GM12875 (cell line): Measurements from ENCODE around the gene GEMIN7.

Source experiments
- H3K4me3 ChIP-seq: one replicate; pipeline ENCODE4 v1.5.1; 2011; ENCODE audit warnings: low read depth, low read length, control low read depth
- CTCF ChIP-seq: IDR thresholded peaks from 2 replicates; pipeline ENCODE4 v1.5.1; 2011; ENCODE audit warnings: low read depth, mild to moderate bottlenecking, control low read depth, inconsistent platforms, low read length, moderate library complexity, borderline replicate concordance; ENCODE audit not compliant: insufficient read depth

GEMIN7 gene

GRCh38 chr19:45079063-45079910 lies at the start of gene GEMIN7:
Gene GEMIN7 (plus strand): TSS chr19:45079260. CDS start chr19:45090115, 10,855 bp downstream.
- peak; percentile 26; the same call in 1 of the 2 replicates for TF ChIP-seq CTCF
- peak within 1 kb of the TSS; percentile 81 for H3K4me3 ChIP-seq

GRCh38 chr19:45030825-45031224 lies 48.2 kb upstream of the GEMIN7 start:
- TF ChIP-seq CTCF, result no peak
- H3K4me3 ChIP-seq, result no peak overlapping the region

- H3K4me3 ChIP-seq, result no peak overlapping the region
- no peak for TF ChIP-seq CTCF
Observed at GRCh38 chr19:45032421-45032820, 46.6 kb upstream of the GEMIN7 start.

GRCh38 chr19:45035755-45036154 lies 43.3 kb upstream of the GEMIN7 start:
- H3K4me3 ChIP-seq, result no peak overlapping the region
- no peak for TF ChIP-seq CTCF

GRCh38 chr19:45037393-45038169 lies 41.5 kb upstream of the GEMIN7 start:
- no peak overlapping the region for H3K4me3 ChIP-seq
- TF ChIP-seq CTCF, result no peak

- peak within 1 kb of the TSS; percentile 99 for H3K4me3 ChIP-seq
- TF ChIP-seq CTCF, result no peak
Observed at GRCh38 chr19:45038931-45039893, 39.8 kb upstream of the GEMIN7 start, which contains the start of gene CLASRP. Gene CLASRP (plus strand): TSS chr19:45039045. CDS start chr19:45040213, 1,168 bp downstream.
